DND-41 (cell line): Measurements from ENCODE around the gene PIAS1.

Experiments used
- CTCF ChIP-seq: IDR thresholded peaks from 2 replicates; pipeline ENCODE4 v1.5.1; 2012; ENCODE audit warnings: borderline replicate concordance, low read length, moderate library complexity, mild to moderate bottlenecking; ENCODE audit not compliant: poor library complexity, severe bottlenecking; ENCODE audit errors: extremely low read depth
- EZH2 ChIP-seq: IDR thresholded peaks from 3 replicates; pipeline ENCODE4 v1.6.1; 2012; ENCODE audit warnings: borderline replicate concordance, low read depth, mild to moderate bottlenecking, moderate library complexity, low read length, inconsistent platforms; ENCODE audit not compliant: severe bottlenecking

- TF ChIP-seq EZH2 (no peak), CTCF (no peak)
These were observed 180.9 kb downstream of the PIAS1 start for GRCh38 chr15:68235022-68235421.
